DOHH2 (cell line): Measurements from ENCODE around the gene ZNF236.

Experiments used
- CTCF ChIP-seq: fragments of 200-600 bp; sonication (generic); IDR thresholded peaks from one replicate; pipeline ENCODE4 v1.5.1; 2014; ENCODE audit warnings: antibody characterized with exemption, mild to moderate bottlenecking, low read depth, low read length; ENCODE audit not compliant: poor library complexity, severe bottlenecking
- EZH2phosphoT487 ChIP-seq: fragments of 200-600 bp; sonication (generic); IDR thresholded peaks from 2 replicates; pipeline ENCODE4 v1.6.1; 2017; ENCODE audit warnings: borderline replicate concordance, mild to moderate bottlenecking, antibody characterized with exemption, low read length, moderate library complexity, mixed read lengths

GRCh38 chr18:76985951-76986236 is 163.5 kb downstream of the ZNF236 start:
- no peak for TF ChIP-seq CTCF
- no peak for TF ChIP-seq EZH2phosphoT487
